ENCODE measurements around the gene PIP5K1B. TPM values are rescaled to one million over a fixed set of nuclear protein-coding genes. Genes with fewer than 3 reads are reported as not detected.

Gene PIP5K1B
- total RNA-seq, 1 experiment from 2014 or later: not detected

GRCh38 chr9:68804911-68805889, 100.2 kb downstream of the PIP5K1B start:
- Histone ChIP-seq H3K4me3 (ENCODE audit: low read depth, low read length, poor library complexity, severe bottlenecking) (no peak overlapping the region), H3K27ac (ENCODE audit: low read depth, low read length, poor library complexity, severe bottlenecking) (no peak overlapping the region), H3K4me1 (ENCODE audit: insufficient read depth, low read length, poor library complexity, severe bottlenecking) (no peaks in the 10 kb centered on the region), H3K9me3 (ENCODE audit: low read depth, low read length, poor library complexity, severe bottlenecking) (no peaks in the 10 kb centered on the region), H3K36me3 (ENCODE audit: insufficient read depth, low read length, poor library complexity, severe bottlenecking) (no peaks in the 10 kb centered on the region), H3K27me3 (replicated peaks; ENCODE audit: insufficient read depth, low read depth, low read length, poor library complexity) (peaks cover 51% of the 10 kb centered on the region)
- no peak for DNase-seq (ENCODE audit: low spot score)
- TF ChIP-seq EZH2 (IDR thresholded peaks at IDR 0.05; ENCODE audit: borderline replicate concordance, low read depth, low read length, poor library complexity, severe bottlenecking) (no peak), CTCF (conservative IDR thresholded peaks at IDR 0.05; ENCODE audit: low read depth, low read length) (no peak)
- CTCF ChIA-PET: no interaction called here
- POLR2A ChIA-PET (ENCODE audit: low non-redundant PET): no interaction called here
- no TSS peak for BruUV-seq (replicated peaks)
- intact Hi-C loops (cut with micrococcal nuclease; ENCODE audit: unreplicated experiment): no loop called here

GRCh38 chr9:68805890-68806517, 101.0 kb downstream of the PIP5K1B start:
- no peaks in the 10 kb centered on the region for H3K4me1 ChIP-seq (ENCODE audit: insufficient read depth, low read length, poor library complexity, severe bottlenecking)
- H3K4me3 ChIP-seq (ENCODE audit: low read depth, low read length, poor library complexity, severe bottlenecking): no peak overlapping the region
- TF ChIP-seq EZH2 (IDR thresholded peaks at IDR 0.05; ENCODE audit: borderline replicate concordance, low read depth, low read length, poor library complexity, severe bottlenecking) (no peak), CTCF (conservative IDR thresholded peaks at IDR 0.05; ENCODE audit: low read depth, low read length) (no peak)
- ChIA-PET CTCF (no interaction called here), POLR2A (ENCODE audit: low non-redundant PET) (no interaction called here)
- H3K27me3 ChIP-seq (replicated peaks; ENCODE audit: insufficient read depth, low read depth, low read length, poor library complexity): peaks cover 53% of the 10 kb centered on the region
- no TSS peak for BruUV-seq (replicated peaks)
- no peaks in the 10 kb centered on the region for H3K9me3 ChIP-seq (ENCODE audit: low read depth, low read length, poor library complexity, severe bottlenecking)
- DNase-seq (ENCODE audit: low spot score): no peak
- no peaks in the 10 kb centered on the region for H3K36me3 ChIP-seq (ENCODE audit: insufficient read depth, low read length, poor library complexity, severe bottlenecking)
- intact Hi-C loops (cut with micrococcal nuclease; ENCODE audit: unreplicated experiment): no loop called here
- H3K27ac ChIP-seq (ENCODE audit: low read depth, low read length, poor library complexity, severe bottlenecking): no peak overlapping the region

- POLR2A ChIA-PET (ENCODE audit: low non-redundant PET): no interaction called here
- Histone ChIP-seq H3K4me3 (ENCODE audit: low read depth, low read length, poor library complexity, severe bottlenecking) (no peak overlapping the region), H3K27ac (ENCODE audit: low read depth, low read length, poor library complexity, severe bottlenecking) (no peak overlapping the region), H3K27me3 (replicated peaks; ENCODE audit: insufficient read depth, low read depth, low read length, poor library complexity) (peaks cover 46% of the 10 kb centered on the region), H3K4me1 (ENCODE audit: insufficient read depth, low read length, poor library complexity, severe bottlenecking) (no peaks in the 10 kb centered on the region), H3K9me3 (ENCODE audit: low read depth, low read length, poor library complexity, severe bottlenecking) (no peaks in the 10 kb centered on the region), H3K36me3 (ENCODE audit: insufficient read depth, low read length, poor library complexity, severe bottlenecking) (no peaks in the 10 kb centered on the region)
- intact Hi-C loops (cut with micrococcal nuclease; ENCODE audit: unreplicated experiment): no loop called here
- CTCF ChIA-PET: interaction anchor here (0.6 kb wide), 1 partner anchor 385 kb away, joined by 5 read pairs; no protein-coding TSS in a partner anchor
- no TSS peak for BruUV-seq (replicated peaks)
- no peak for DNase-seq (ENCODE audit: low spot score)
- TF ChIP-seq CTCF (conservative IDR thresholded peaks at IDR 0.05; ENCODE audit: low read depth, low read length) (no peak), EZH2 (IDR thresholded peaks at IDR 0.05; ENCODE audit: borderline replicate concordance, low read depth, low read length, poor library complexity, severe bottlenecking) (no peak)
These were observed 103.4 kb downstream of the PIP5K1B start for GRCh38 chr9:68808338-68808890.
